Right kidney (tissue), 1 donor: ENCODE data around the gene STX16.

Source experiments
- DNase-seq: peaks from one replicate; pipeline ENCODE4 v3.0.0-alpha.2; 2016

Gene STX16

DNA sequence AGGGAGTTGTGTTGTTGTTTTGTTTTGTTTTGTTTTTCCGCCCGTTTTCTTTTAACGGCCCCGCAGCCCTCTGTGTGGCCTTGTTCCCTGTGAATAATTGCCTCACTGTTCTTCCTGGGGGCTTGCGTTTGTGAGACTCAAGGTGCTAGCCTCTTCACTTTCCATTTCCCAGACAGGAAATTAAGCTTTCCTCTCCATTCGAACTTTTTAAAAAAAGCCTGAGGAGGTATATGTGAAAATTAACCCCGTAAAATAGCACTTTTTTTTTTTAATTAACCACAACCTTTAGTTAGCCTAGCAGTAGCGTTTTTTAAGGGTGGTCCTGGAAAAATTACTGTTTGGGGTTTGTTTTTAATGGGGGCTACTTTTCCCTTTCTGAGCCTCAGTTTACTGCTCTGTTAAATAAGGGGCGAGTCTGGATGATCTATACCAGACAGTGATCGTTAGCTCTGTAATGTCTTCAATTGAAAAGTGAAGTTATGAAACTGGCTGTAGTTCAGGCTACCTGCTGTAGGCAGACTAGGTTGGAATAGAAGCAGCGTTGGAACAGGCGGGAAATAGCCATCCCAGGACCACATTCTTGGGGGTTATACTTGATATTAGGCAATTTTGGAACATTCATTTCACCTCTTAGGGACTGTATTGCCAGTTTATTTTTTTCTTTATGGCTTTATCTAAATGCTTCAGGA lies 1.7 kb downstream of the STX16 start:
- DNase-seq = no peak

DNA sequence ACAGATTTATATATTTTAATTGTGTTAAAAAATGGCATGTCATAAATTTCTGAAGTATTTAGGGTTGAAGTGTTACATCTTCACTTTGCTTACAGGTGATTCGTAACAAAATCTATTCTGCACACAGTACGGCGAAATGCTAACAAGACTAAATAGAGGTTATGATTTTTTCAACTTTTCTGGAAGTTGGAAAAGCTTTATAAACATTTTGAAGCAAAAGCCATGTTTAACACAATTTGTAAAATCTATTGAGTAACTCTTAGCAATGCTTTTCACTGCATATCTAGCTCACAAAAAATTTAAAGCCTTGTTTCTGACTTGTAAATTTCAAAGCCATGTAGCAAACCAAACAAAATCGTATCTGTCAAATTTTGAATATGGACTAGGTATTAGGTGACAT lies 3.3 kb downstream of the STX16 start:
- no peak for DNase-seq

DNA sequence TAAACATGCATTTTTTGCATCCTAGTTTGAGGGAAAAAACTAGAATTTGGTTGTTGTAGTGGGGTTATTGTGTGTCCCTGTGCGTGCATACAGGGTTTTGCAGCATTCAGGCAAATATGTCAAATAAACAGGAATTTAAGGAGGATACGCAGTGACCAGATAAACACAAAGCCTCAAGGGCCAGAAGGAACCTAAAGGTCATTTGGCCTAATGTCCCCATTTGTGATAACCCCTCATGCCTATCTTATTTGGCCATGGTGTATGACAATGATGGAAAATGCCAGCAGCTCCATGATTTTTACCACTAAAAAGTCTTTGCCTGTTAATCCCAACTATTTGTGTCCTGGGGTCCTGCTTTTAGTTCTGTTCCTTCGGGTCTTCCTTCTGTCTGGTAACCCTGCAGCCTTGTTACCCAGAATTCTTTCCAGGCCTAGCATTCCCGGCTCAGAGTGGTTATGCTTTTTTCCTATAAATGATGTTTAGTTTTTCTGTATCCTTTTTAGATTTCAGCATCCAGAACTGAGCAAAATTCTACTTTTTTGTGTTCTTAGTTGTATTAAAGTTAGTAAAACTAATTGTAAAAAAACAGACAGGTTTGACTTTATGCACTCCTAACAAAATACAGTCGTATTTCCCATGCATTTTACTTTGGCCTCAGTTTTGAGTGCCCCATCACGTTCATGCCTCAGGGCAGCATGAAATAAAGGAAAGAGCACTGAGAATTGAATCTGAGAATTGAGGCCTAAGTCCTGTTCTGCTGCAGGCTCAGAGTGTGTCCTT lies 4.4 kb downstream of the STX16 start:
- no peak for DNase-seq

DNA sequence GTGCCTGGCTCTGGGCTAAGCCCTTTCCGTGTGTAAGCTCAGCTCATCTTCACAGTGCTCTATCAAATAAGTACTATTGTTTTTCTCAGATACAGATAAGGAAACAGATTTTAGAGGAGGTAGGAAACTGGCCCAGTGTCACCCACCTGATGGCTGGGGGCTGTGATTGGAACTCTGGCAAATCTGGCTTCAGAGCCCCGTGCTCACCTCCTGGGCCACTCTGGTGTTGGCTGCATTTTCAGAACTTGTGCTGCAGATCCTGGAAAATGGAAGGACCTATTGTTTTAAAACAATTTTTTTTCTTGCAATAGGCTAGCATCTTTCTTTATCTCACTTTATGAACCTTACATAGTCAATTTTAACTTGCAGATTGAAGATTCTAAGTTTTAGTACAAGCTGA lies 5.7 kb downstream of the STX16 start:
- DNase-seq = no peak

DNA sequence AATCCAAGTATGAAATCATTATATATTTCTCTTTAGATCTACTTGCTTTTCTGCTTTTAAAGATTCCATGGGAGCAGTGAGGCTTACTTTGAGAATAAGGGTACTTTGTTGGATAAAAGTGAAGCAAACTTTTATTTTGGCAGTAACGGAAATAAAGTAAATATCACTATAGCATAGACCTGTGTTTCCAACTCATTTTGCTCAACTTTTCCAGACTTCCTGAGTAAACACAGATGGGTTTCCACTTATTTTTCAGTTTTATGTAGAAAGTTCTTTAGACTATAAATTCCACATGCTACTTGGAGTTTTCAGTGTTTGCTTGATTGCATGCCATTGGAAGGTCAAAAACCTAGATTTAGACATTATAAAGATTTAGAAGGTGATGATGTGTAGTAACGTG lies 6.2 kb downstream of the STX16 start:
- no peak for DNase-seq

- DNase-seq = no peak
These were observed 6.9 kb downstream of the STX16 start for GRCh38 chr20:58657986-58658385.

GRCh38 chr20:58658760-58659159 lies 7.7 kb downstream of the STX16 start:
- DNase-seq = no peak

- no peak for DNase-seq
These were observed 8.8 kb downstream of the STX16 start for GRCh38 chr20:58659841-58660240.

- DNase-seq = no peak
These were observed 9.9 kb downstream of the STX16 start for GRCh38 chr20:58660855-58661597.

- no peak for DNase-seq
These were observed 10.8 kb downstream of the STX16 start for GRCh38 chr20:58661598-58662473.

- no peak for DNase-seq
These were observed 13.2 kb downstream of the STX16 start for GRCh38 chr20:58664331-58664730.

DNA sequence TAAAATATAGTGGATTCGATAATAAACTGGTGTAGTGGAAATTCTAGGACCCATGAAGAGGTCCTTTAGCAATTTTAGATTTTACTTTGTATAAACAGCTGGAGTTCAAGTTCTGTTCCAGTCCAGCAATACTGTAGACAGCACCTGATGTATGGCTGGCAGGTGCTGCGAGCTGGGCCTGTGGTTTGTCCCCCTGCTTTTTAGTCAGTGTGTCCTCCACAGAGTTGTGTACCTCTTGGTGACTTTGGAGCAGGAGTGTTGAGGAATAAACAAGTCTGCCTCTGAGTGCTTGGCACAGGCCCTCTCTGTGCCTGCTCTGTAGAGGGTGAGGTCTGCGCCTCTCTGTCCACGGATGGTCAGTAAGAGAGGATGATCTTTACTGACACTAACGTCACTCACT lies 13.8 kb downstream of the STX16 start:
- no peak for DNase-seq

- DNase-seq = no peak
These were observed 14.5 kb downstream of the STX16 start for GRCh38 chr20:58665606-58666005.

GRCh38 chr20:58666702-58667101 lies 15.6 kb downstream of the STX16 start:
- DNase-seq = no peak

GRCh38 chr20:58667975-58668374 lies 16.9 kb downstream of the STX16 start:
- DNase-seq = no peak

- no peak for DNase-seq
These were observed 17.8 kb downstream of the STX16 start for GRCh38 chr20:58668901-58669286.

DNA sequence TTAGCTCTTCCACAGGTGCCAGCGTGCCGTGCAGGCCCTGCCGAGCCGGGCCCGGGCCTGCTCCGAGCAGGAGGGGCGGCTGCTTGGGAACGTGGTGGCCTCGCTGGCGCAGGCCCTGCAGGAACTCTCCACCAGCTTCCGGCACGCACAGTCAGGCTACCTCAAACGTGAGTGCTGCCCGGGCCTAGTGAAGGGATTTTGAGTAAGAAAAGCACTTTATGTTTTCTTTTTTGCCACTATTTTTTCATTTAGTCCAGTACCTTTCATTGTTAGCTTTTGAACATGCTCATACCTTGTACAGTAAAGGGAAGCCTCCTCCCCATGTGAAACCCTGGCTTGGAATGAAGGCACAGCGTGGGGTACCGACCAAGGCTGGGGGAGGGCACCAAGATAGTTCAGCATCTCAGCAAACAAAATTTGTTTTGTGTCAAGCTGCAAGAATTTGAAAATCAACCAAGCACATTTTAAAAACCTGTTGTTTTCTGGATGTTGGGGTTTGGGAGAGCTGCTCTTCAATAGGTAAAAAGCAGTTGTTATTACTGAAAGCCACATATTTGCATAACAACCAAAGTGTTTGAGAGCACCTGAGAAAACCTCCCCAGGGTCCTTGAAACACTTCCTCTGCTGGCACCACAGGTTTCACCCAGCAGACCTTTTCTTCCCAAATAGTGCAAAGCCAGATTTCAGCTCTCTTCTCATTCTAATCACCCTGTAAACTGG lies 18.4 kb downstream of the STX16 start:
- no peak for DNase-seq

- DNase-seq = no peak
These were observed 19.0 kb downstream of the STX16 start for GRCh38 chr20:58670102-58670501.

DNA sequence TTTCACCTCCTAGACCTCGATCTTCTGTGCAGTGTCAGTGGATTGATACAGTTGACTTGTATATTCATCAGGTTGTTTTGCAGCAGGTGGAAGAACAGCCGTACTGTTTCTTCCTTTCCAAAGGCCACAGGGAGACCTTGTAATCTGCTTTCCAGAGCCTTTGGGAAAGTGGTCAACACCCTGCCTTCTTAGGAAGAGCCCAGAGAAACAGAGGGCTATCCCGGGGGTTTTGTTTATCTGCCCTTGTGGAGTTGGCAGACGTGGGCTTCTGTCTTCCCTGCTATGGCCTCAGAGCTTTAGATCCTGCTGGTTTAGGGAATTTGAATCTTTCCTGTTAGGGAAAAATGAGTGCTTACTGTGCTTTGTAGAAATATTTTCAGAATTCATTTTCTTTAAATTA lies 19.6 kb downstream of the STX16 start:
- DNase-seq = no peak

- DNase-seq = no peak
These were observed 22.0 kb downstream of the STX16 start for GRCh38 chr20:58673119-58673518.

DNA sequence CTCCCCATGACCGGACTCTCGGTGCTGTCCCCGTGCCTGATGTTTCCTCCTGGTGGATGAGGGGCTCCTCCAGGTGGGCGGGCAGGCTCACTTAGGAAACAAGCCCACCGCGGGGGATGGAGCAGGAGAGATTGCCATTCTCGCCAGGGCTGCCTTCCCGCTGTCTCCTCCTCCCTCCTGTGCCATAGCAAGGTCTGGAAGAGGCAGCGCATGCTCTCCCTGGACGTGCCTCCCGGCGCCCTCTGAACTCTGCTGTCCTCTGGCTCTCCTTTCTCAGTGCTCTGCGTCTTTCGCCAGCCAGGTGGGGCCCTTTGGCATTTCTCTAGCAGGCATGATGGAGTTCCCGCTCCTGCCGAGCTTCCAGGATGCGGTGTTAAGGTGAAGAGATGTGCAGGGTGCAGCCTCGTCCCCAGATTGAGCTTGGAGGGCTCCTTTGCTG lies 24.1 kb downstream of the STX16 start:
- DNase-seq = no peak

DNA sequence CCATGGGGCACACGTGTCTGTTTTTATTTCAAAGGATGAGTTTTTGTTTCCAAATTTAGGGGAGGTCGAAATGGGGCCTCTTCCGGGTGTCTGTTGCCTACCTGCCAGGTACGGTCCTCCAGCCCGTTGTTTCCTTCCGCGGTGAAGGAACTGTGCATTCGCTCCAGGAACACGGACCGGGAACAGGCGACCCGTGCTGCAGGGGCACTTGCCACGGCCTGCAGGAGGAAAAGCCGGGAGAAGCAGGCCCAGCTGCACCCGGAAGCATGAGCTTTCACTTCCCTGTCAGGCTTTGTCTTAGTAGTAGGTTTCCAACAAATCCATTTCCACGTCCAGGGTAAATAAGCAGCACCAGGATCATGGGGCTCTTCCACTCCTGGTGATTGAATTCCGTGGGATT lies 24.6 kb downstream of the STX16 start:
- DNase-seq = no peak
